GM19351 (cell line): ENCODE measurements around the gene SLC39A1.
"Not testable (repeated sequence)": the region's sequence is repeated elsewhere in the genome, so short reads cannot be mapped to it uniquely, and the experiment has no call there.

ENCODE experiments used
- ATAC-seq: cut with Tn5 transposase; IDR thresholded peaks from one replicate; pipeline ENCODE4 v1.9.1; 2021; ENCODE audit warnings: mild to moderate bottlenecking, moderate library complexity; ENCODE audit not compliant: unreplicated experiment

The SLC39A1 gene

GRCh38 chr1:153932156-153933131, 30.9 kb downstream of the SLC39A1 start:
- no peak for ATAC-seq

- no peak for ATAC-seq
These were observed 33.1 kb downstream of the SLC39A1 start for GRCh38 chr1:153929981-153930948.

- no peak for ATAC-seq
These were observed 33.9 kb downstream of the SLC39A1 start for GRCh38 chr1:153929426-153929825.

GRCh38 chr1:153928791-153929341, 34.5 kb downstream of the SLC39A1 start:
- no peak for ATAC-seq

- ATAC-seq = no peak
These were observed 35.1 kb downstream of the SLC39A1 start for GRCh38 chr1:153928245-153928644.

GRCh38 chr1:153926405-153926804, 36.9 kb downstream of the SLC39A1 start:
- no peak for ATAC-seq

GRCh38 chr1:153922972-153923925, 40.1 kb downstream of the SLC39A1 start, which contains the start of gene GATAD2B:
TSS of gene GATAD2B (minus strand) at chr1:153922972. CDS start at chr1:153828347, 94,625 bp downstream.
- peak; percentile 91 for ATAC-seq

- peak; percentile 16 for ATAC-seq
These were observed 41.0 kb downstream of the SLC39A1 start for GRCh38 chr1:153922076-153922971.

GRCh38 chr1:153921803-153922075, 41.6 kb downstream of the SLC39A1 start:
- no peak for ATAC-seq

- no peak for ATAC-seq
These were observed 42.1 kb downstream of the SLC39A1 start for GRCh38 chr1:153921080-153921802.

- no peak for ATAC-seq
These were observed 43.2 kb downstream of the SLC39A1 start for GRCh38 chr1:153919876-153920852.

GRCh38 chr1:153916297-153916696, 47.0 kb downstream of the SLC39A1 start:
- ATAC-seq = no peak

- no peak for ATAC-seq
These were observed 51.0 kb downstream of the SLC39A1 start for GRCh38 chr1:153912349-153912748.

GRCh38 chr1:153910560-153910959, 52.8 kb downstream of the SLC39A1 start:
- ATAC-seq = not testable (repeated sequence)
